Measurements from ENCODE around the gene GBF1.
"Not testable (repeated sequence)": the region's sequence is repeated elsewhere in the genome, so short reads cannot be mapped to it uniquely, and the experiment has no call there.

GBF1 gene

GRCh38 chr10:102202386-102202785 is 42.9 kb upstream of the GBF1 start:
- Histone ChIP-seq H3K27me3 (ENCODE audit: low read depth, low read length) (no peaks in the 10 kb centered on the region), H3K36me3 (replicated peaks; ENCODE audit: low read depth, low read length) (no peaks in the 10 kb centered on the region), H3K79me2 (ENCODE audit: low read length) (no peaks in the 10 kb centered on the region), H3K4me3 (ENCODE audit: low read length) (no peak overlapping the region), H3K27ac (ENCODE audit: low read length) (no peak overlapping the region), H3K9ac (ENCODE audit: low read length) (no peak overlapping the region), H3K9me3 (ENCODE audit: insufficient read depth, low read length) (no peaks in the 10 kb centered on the region), H3K4me1 (ENCODE audit: low read length) (peaks cover 8% of the 10 kb centered on the region; the same call in 1 of the 2 replicates), H2AFZ (ENCODE audit: low read depth, low read length) (no peak overlapping the region), H3K4me2 (ENCODE audit: low read length) (no peak overlapping the region), H4K20me1 (ENCODE audit: insufficient read depth, low read length) (no peaks in the 10 kb centered on the region)
- TF ChIP-seq EZH2phosphoT487 (IDR thresholded peaks at IDR 0.05; ENCODE audit: low read depth) (no peak), CTCF (IDR thresholded peaks at IDR 0.05; ENCODE audit: low read depth, low read length) (no peak)

- Histone ChIP-seq H3K4me2 (ENCODE audit: low read length) (no peak overlapping the region), H3K9ac (ENCODE audit: low read length) (no peak overlapping the region), H3K36me3 (replicated peaks; ENCODE audit: low read depth, low read length) (no peaks in the 10 kb centered on the region), H3K4me3 (ENCODE audit: low read length) (no peak overlapping the region), H3K79me2 (ENCODE audit: low read length) (no peaks in the 10 kb centered on the region), H4K20me1 (ENCODE audit: insufficient read depth, low read length) (no peaks in the 10 kb centered on the region), H2AFZ (ENCODE audit: low read depth, low read length) (no peak overlapping the region), H3K27ac (ENCODE audit: low read length) (no peak overlapping the region), H3K4me1 (ENCODE audit: low read length) (peaks cover 8% of the 10 kb centered on the region; the same call in 1 of the 2 replicates), H3K27me3 (ENCODE audit: low read depth, low read length) (no peaks in the 10 kb centered on the region), H3K9me3 (ENCODE audit: insufficient read depth, low read length) (no peaks in the 10 kb centered on the region)
- TF ChIP-seq EZH2phosphoT487 (IDR thresholded peaks at IDR 0.05; ENCODE audit: low read depth) (no peak), CTCF (IDR thresholded peaks at IDR 0.05; ENCODE audit: low read depth, low read length) (no peak)
These were observed 36.9 kb upstream of the GBF1 start for GRCh38 chr10:102208311-102209035.

GRCh38 chr10:102211615-102212299 is 33.6 kb upstream of the GBF1 start:
- TF ChIP-seq CTCF (IDR thresholded peaks at IDR 0.05; ENCODE audit: low read depth, low read length) (no peak), EZH2phosphoT487 (IDR thresholded peaks at IDR 0.05; ENCODE audit: low read depth) (no peak)
- no peaks in the 10 kb centered on the region for H3K36me3 ChIP-seq (replicated peaks; ENCODE audit: low read depth, low read length)

GRCh38 chr10:102213599-102213998 is 31.7 kb upstream of the GBF1 start:
- H3K9me3 ChIP-seq (ENCODE audit: insufficient read depth, low read length); H3K4me1 ChIP-seq (ENCODE audit: low read length); H3K79me2 ChIP-seq (ENCODE audit: low read length); H4K20me1 ChIP-seq (ENCODE audit: insufficient read depth, low read length); H3K27ac ChIP-seq (ENCODE audit: low read length); H2AFZ ChIP-seq (ENCODE audit: low read depth, low read length); H3K4me3 ChIP-seq (ENCODE audit: low read length); H3K36me3 ChIP-seq (replicated peaks; ENCODE audit: low read depth, low read length); H3K4me2 ChIP-seq (ENCODE audit: low read length); H3K9ac ChIP-seq (ENCODE audit: low read length); H3K27me3 ChIP-seq (ENCODE audit: low read depth, low read length): not testable (repeated sequence)

More at GRCh38 chr10:102211615-102212299, 33.6 kb upstream of the GBF1 start:
- no peak overlapping the region for H3K4me2 ChIP-seq (ENCODE audit: low read length)
- H3K4me3 ChIP-seq (ENCODE audit: low read length) = no peak overlapping the region
- no peak overlapping the region for H3K9ac ChIP-seq (ENCODE audit: low read length)
- H3K27me3 ChIP-seq (ENCODE audit: low read depth, low read length) = no peaks in the 10 kb centered on the region
- H3K9me3 ChIP-seq (ENCODE audit: insufficient read depth, low read length) = no peaks in the 10 kb centered on the region
- H2AFZ ChIP-seq (ENCODE audit: low read depth, low read length) = no peak overlapping the region
- H3K79me2 ChIP-seq (ENCODE audit: low read length) = no peaks in the 10 kb centered on the region
- H4K20me1 ChIP-seq (ENCODE audit: insufficient read depth, low read length) = no peaks in the 10 kb centered on the region
- H3K4me1 ChIP-seq (ENCODE audit: low read length) = no peaks in the 10 kb centered on the region
- H3K27ac ChIP-seq (ENCODE audit: low read length) = no peak overlapping the region
